ENCODE results near the gene SECISBP2. TPM values are rescaled to one million over a fixed set of nuclear protein-coding genes. Genes with fewer than 3 reads are reported as not detected.

SECISBP2 gene
- total RNA-seq, 2 experiments from 2014 or later, result 27.3 to 34.7 TPM

DNA sequence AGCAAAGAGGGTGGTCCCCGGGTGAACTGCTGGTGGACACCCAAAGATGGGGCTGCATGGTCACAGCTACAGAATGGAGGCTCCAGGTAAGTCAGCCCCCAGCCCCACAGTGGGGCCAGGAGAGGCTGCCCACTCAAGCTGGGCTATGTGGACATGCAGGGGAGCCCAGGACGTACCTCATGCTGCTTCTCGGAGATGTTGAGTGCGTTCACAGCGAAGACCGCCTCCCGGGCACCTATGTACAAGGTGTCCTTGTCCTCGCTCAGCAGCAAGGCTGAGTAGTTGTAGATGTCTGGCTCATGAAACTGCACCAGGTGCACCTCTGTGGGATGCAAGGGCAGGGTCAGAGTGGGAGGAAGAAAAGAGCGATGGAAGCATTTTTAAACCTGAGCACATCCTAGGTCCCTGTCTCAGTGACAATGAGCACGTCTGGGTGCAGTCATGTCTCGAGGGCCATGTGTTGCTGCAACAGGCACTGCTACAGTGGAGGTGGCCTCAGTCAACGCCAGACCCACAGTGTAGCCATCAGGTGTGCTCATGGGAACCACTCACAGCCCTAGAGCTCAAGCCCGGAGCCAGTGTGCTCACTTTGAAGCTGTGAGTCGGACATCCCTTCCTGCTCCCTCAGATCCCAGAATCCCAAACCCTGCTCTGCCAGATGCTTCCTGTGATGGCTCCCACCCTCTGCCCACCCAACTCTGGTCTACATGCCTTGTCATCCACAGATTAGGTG, 84.6 kb downstream of the SECISBP2 start:
- Mint-ChIP-seq H3K9me3 (peaks cover 4% of the 10 kb centered on the region), H3K4me1 (peaks cover 53% of the 10 kb centered on the region), H3K4me3 (no peak overlapping the region), H3K36me3 (peaks cover 63% of the 10 kb centered on the region), H3K27ac (peak overlapping the region; percentile 26), H3K27me3 (no peaks in the 10 kb centered on the region)
- no peak for DNase-seq

DNA sequence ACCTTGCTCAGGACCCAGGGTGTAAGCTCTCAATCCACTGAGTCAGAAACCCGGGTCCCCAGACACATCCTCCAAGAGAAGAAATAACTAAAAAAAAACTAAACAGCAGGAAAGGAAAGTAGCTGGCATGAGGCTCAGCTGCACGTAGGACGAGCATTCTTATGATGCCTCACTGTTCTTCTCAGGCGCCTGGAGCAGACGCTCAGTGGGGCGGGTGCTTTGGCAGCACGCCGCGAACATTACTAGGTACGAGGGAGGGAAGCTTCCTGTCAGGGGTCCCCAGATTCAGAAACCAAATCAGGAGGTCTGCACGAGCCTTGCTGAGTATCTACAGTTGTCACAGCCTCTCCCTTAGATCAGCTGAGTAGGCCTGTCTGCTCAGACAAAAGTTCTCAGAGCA, 85.8 kb downstream of the SECISBP2 start:
- Mint-ChIP-seq H3K9me3 (peaks cover 4% of the 10 kb centered on the region), H3K4me3 (peak overlapping the region; percentile 19), H3K4me1 (peaks cover 63% of the 10 kb centered on the region), H3K27ac (peak overlapping the region; percentile 93), H3K27me3 (no peaks in the 10 kb centered on the region), H3K36me3 (peaks cover 67% of the 10 kb centered on the region)
- no peak for DNase-seq

DNA sequence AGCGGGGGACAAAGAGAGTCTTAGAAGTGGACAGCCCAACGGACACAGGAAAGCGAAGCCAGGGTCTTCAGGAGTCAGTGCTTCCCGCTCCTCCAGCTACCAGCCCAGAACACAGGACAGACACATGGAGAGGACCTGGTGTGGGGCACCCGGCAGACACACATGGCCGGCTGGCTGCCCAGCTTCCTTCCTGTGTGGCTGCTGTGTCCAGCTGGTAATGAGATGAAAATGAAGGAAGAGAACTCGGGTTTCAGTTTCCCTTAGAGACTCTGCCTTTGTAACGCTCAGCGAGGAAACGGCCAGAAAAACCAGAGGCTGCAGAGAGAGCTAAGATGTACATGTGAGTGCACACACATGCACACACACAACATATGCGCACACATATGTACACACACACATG, 87.5 kb downstream of the SECISBP2 start:
- DNase-seq, result no peak
- Mint-ChIP-seq H3K9me3 (peaks cover 5% of the 10 kb centered on the region), H3K4me3 (no peak overlapping the region), H3K4me1 (peaks cover 74% of the 10 kb centered on the region), H3K36me3 (peaks cover 71% of the 10 kb centered on the region), H3K27ac (peak overlapping the region; percentile 93), H3K27me3 (no peaks in the 10 kb centered on the region)

DNA sequence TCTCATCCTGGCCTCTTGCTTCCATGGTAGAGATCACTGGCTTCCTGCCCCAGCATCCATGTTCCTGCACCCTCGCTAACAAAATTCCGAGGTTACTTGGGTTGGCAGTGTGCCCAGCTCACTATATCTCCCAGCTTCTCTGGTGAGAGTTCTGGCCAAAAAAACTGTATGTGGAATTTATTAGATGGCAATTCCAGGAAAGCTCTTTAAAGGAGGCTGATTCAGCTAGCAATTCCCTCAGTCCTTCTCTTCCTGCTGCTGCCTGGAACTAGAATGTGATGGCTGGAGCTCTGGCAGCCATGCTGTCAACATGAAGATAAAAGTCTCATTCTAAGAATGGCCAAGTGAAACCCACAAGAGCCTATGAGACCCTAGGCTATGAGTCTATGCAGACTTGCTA, 88.8 kb downstream of the SECISBP2 start:
- Mint-ChIP-seq H3K27ac (peak overlapping the region; percentile 93), H3K4me3 (peak overlapping the region; percentile 24), H3K9me3 (peaks cover 12% of the 10 kb centered on the region), H3K27me3 (no peaks in the 10 kb centered on the region), H3K4me1 (peaks cover 76% of the 10 kb centered on the region), H3K36me3 (peaks cover 74% of the 10 kb centered on the region)
- DNase-seq, result no peak

DNA sequence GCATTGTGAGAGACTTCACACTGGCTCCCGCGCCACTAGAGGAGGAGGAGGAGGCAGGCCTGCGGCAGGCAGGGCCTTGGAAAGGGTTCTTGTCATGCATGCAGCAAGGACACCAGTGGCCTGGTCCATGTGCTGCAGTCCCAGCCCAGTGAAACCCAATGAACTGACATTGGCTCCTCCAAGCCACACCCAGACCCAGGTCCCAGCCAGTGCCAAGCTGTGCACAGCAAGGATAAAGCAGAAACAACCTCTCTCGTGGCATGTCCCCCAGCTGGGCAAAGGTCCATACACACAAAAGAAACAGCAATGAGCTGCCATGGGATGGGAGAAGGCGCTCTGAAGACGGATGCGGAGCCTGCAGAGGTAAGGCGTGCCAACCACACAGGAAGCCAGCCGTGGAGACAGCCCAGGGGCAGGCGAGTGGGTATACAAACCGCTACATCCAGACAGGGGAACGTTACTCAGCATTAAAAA, 90.4 kb downstream of the SECISBP2 start:
- H3K4me1 Mint-ChIP-seq, result peaks cover 87% of the 10 kb centered on the region
- H3K27me3 Mint-ChIP-seq, result no peaks in the 10 kb centered on the region
- H3K4me3 Mint-ChIP-seq, result peak overlapping the region; percentile 63
- peak; percentile 57 for DNase-seq
- H3K27ac Mint-ChIP-seq, result peak overlapping the region; percentile 97
- H3K36me3 Mint-ChIP-seq, result peaks cover 86% of the 10 kb centered on the region
- H3K9me3 Mint-ChIP-seq, result peaks cover 13% of the 10 kb centered on the region

Other genes starting within 250 kb of the SECISBP2 start
- not detected for gene SHC3, start 139.7 kb upstream of the SECISBP2 start, total RNA-seq
- gene CKS2, start 7.3 kb upstream of the SECISBP2 start, total RNA-seq, result 100 to 1,000 TPM; 333 to 343 TPM
- gene SEMA4D, start 179.6 kb downstream of the SECISBP2 start, total RNA-seq, result 100 to 1,000 TPM; 239 to 245 TPM